Mesenchymal stem cell (in vitro differentiated cells and primary cell): ENCODE measurements around the gene BID.

Experiments
- DNase-seq: peaks from one replicate; pipeline ENCODE4 v3.0.0-alpha.2; 2013
- H2AFZ ChIP-seq: one replicate; pipeline ENCODE4 v1.6.1; 2013; ENCODE audit warnings: low read depth, mild to moderate bottlenecking, control low read depth, inconsistent platforms, low read length, moderate library complexity
- H2AK5ac ChIP-seq: 2 replicates; pipeline ENCODE4 v1.6.1; 2013; ENCODE audit warnings: low read length, moderate library complexity, mild to moderate bottlenecking, inconsistent platforms; ENCODE audit not compliant: severe bottlenecking
- H2BK120ac ChIP-seq: one replicate; pipeline ENCODE4 v1.6.1; 2013; ENCODE audit warnings: low read depth, mild to moderate bottlenecking, inconsistent platforms, low read length, moderate library complexity
- H2BK12ac ChIP-seq, 2 experiments: one replicate each; pipeline ENCODE4 v1.6.1; 2013; ENCODE audit warnings: inconsistent platforms in 2 of 2, low read length in 2 of 2, mild to moderate bottlenecking in 2 of 2, moderate library complexity in 2 of 2, control low read depth in 1 of 2
- H2BK15ac ChIP-seq: one replicate; pipeline ENCODE4 v1.6.1; 2013; ENCODE audit warnings: mild to moderate bottlenecking, low read depth, inconsistent platforms; ENCODE audit not compliant: poor library complexity, severe bottlenecking
- H2BK5ac ChIP-seq: 2 replicates; pipeline ENCODE4 v1.6.1; 2013; ENCODE audit warnings: low read depth, mild to moderate bottlenecking, low read length, control low read depth, inconsistent platforms; ENCODE audit not compliant: poor library complexity, severe bottlenecking
- H3K14ac ChIP-seq, 2 experiments: one replicate each; pipeline ENCODE4 v1.6.1; 2013; ENCODE audit warnings: inconsistent platforms in 2 of 2, low read length in 2 of 2, control low read depth in 1 of 2, mild to moderate bottlenecking in 1 of 2, moderate library complexity in 1 of 2
- H3K18ac ChIP-seq, 2 experiments: one replicate each; pipeline ENCODE4 v1.6.1; 2013; ENCODE audit warnings: inconsistent platforms in 2 of 2, low read length in 2 of 2, control low read depth in 1 of 2, low read depth in 1 of 2, mild to moderate bottlenecking in 1 of 2
- H3K23ac ChIP-seq, 2 experiments: one replicate each; pipeline ENCODE4 v1.6.1; 2013; ENCODE audit warnings: inconsistent platforms in 2 of 2, low read length in 2 of 2, mild to moderate bottlenecking in 2 of 2, moderate library complexity in 2 of 2, control low read depth in 1 of 2
- H3K27ac ChIP-seq: 2 replicates; pipeline ENCODE4 v1.5.1; 2013; ENCODE audit warnings: mild to moderate bottlenecking, moderate library complexity, low read length, control low read depth, inconsistent platforms; ENCODE audit not compliant: poor library complexity, severe bottlenecking
- H3K27me3 ChIP-seq, 2 experiments: 2 replicates each; pipeline versions ENCODE4 v1.6.1 to v1.7.0; 2013; ENCODE audit warnings: low read length in 2 of 2, mild to moderate bottlenecking in 2 of 2, moderate library complexity in 2 of 2, control low read depth in 1 of 2, inconsistent platforms in 1 of 2; ENCODE audit not compliant: control insufficient read depth in 1 of 2, insufficient read depth in 1 of 2
- H3K36me3 ChIP-seq, 2 experiments: 2 replicates each; pipeline versions ENCODE4 v1.6.1 to v1.7.0; 2013; ENCODE audit warnings: low read length in 2 of 2, control low read depth in 1 of 2, inconsistent platforms in 1 of 2, low read depth in 1 of 2, mild to moderate bottlenecking in 1 of 2; ENCODE audit not compliant: insufficient read depth in 2 of 2, control insufficient read depth in 1 of 2
- H3K4ac ChIP-seq, 2 experiments: one replicate each; pipeline ENCODE4 v1.6.1; 2013; ENCODE audit warnings: inconsistent platforms in 2 of 2, low read length in 2 of 2, mild to moderate bottlenecking in 2 of 2, moderate library complexity in 2 of 2, control low read depth in 1 of 2, low read depth in 1 of 2
- H3K4me1 ChIP-seq: 2 replicates; pipeline ENCODE4 v1.6.1; 2013; ENCODE audit warnings: low read depth, low read length, control low read depth; ENCODE audit not compliant: control insufficient read depth, insufficient read depth
- H3K4me2 ChIP-seq: 2 replicates; pipeline ENCODE4 v1.6.1; 2013; ENCODE audit warnings: low read length, mild to moderate bottlenecking, inconsistent platforms; ENCODE audit not compliant: poor library complexity, severe bottlenecking
- H3K4me3 ChIP-seq, 2 experiments: 2 replicates each; pipeline versions ENCODE4 v1.5.1 to v1.7.0; 2013; ENCODE audit warnings: low read length in 2 of 2, mild to moderate bottlenecking in 2 of 2, control low read depth in 1 of 2, low read depth in 1 of 2; ENCODE audit not compliant: insufficient read depth in 1 of 2
- H3K79me1 ChIP-seq: replicated peaks from 2 replicates; pipeline ENCODE4 v1.6.1; 2013; ENCODE audit warnings: mild to moderate bottlenecking, control low read depth, low read length, inconsistent platforms; ENCODE audit not compliant: poor library complexity, severe bottlenecking
- H3K9ac ChIP-seq: 2 replicates; pipeline ENCODE4 v1.7.0; 2013; ENCODE audit warnings: mild to moderate bottlenecking, low read length, moderate library complexity
- H3K9me3 ChIP-seq: 2 replicates; pipeline ENCODE4 v1.7.0; 2013; ENCODE audit warnings: mild to moderate bottlenecking, low read length; ENCODE audit not compliant: control insufficient read depth
- H4K8ac ChIP-seq: one replicate; pipeline ENCODE4 v1.6.1; 2013; ENCODE audit warnings: inconsistent platforms, mild to moderate bottlenecking, low read length, moderate library complexity
- H4K91ac ChIP-seq: one replicate; pipeline ENCODE4 v1.6.1; 2013; ENCODE audit warnings: mild to moderate bottlenecking, low read length, inconsistent platforms
- WGBS: methylation state at CpG from one replicate; pipeline ENCODE4 v1.1.7; 2013; ENCODE audit warnings: mixed read lengths; 5-methylcytosine and 5-hydroxymethylcytosine counted together

BID gene

GRCh38 chr22:17787716-17788330, 13.6 kb upstream of the BID start:
- Histone ChIP-seq H3K27ac (no peak overlapping the region), H4K8ac (no peak overlapping the region), H2BK5ac (no peak overlapping the region), H3K9ac (no peak overlapping the region), H2BK12ac (no peak overlapping the region), H2AFZ (no peak overlapping the region), H3K18ac (no peak overlapping the region), H3K27me3 (no peaks in the 10 kb centered on the region), H2AK5ac (no peak overlapping the region), H2BK15ac (no peak overlapping the region), H3K4me3 (no peak overlapping the region), H3K23ac (no peak overlapping the region), H3K4ac (no peak overlapping the region), H3K79me1 (no peaks in the 10 kb centered on the region), H3K4me2 (no peak overlapping the region), H3K36me3 (peaks cover 32 to 65% of the 10 kb centered on the region in 2 experiments), H3K9me3 (no peaks in the 10 kb centered on the region), H2BK120ac (no peak overlapping the region), H3K14ac (no peak overlapping the region), H4K91ac (no peak overlapping the region), H3K4me1 (peaks cover 10% of the 10 kb centered on the region)
- 92% methylated on average over 21 of the region's 21 CpGs for WGBS
- DNase-seq, result no peak

- no peak overlapping the region for H2BK120ac ChIP-seq
- H3K9ac ChIP-seq, result peak overlapping the region; percentile 15
- no peak overlapping the region for H3K4ac ChIP-seq
- H4K91ac ChIP-seq, result no peak overlapping the region
- no peak overlapping the region for H2BK5ac ChIP-seq
- no peak overlapping the region for H3K27ac ChIP-seq
- WGBS, result 88% methylated on average over 8 of the region's 8 CpGs
- H3K4me2 ChIP-seq, result no peak overlapping the region
- no peaks in the 10 kb centered on the region for H3K9me3 ChIP-seq
- peaks cover 13% of the 10 kb centered on the region for H3K4me1 ChIP-seq
- H2BK12ac ChIP-seq, result no peak overlapping the region
- H2BK15ac ChIP-seq, result no peak overlapping the region
- H3K23ac ChIP-seq, result no peak overlapping the region
- H2AFZ ChIP-seq, result no peak overlapping the region
- H4K8ac ChIP-seq, result no peak overlapping the region
- H3K14ac ChIP-seq, result no peak overlapping the region
- no peak overlapping the region for H3K18ac ChIP-seq
- no peak overlapping the region for H2AK5ac ChIP-seq
- H3K36me3 ChIP-seq, result peaks cover 32 to 59% of the 10 kb centered on the region in 2 experiments
- H3K4me3 ChIP-seq, result peak overlapping the region in 1 of 2 experiments; percentile 29
- no peak for DNase-seq
- no peaks in the 10 kb centered on the region for H3K27me3 ChIP-seq
- H3K79me1 ChIP-seq, result no peaks in the 10 kb centered on the region
These were observed 13.0 kb upstream of the BID start for GRCh38 chr22:17787241-17787640.

- Histone ChIP-seq H2AFZ (no peak overlapping the region), H4K8ac (no peak overlapping the region), H3K36me3 (peaks cover 32 to 55% of the 10 kb centered on the region in 2 experiments), H2BK120ac (no peak overlapping the region), H3K18ac (peak overlapping the region in 1 of 2 experiments; percentile 30), H2AK5ac (no peak overlapping the region), H3K27me3 (no peaks in the 10 kb centered on the region), H3K4me2 (no peak overlapping the region), H3K9ac (peak overlapping the region; percentile 15), H3K4ac (no peak overlapping the region), H3K4me3 (peak overlapping the region; percentile 28 to 29), H3K4me1 (peaks cover 20% of the 10 kb centered on the region), H3K23ac (no peak overlapping the region), H3K27ac (no peak overlapping the region), H2BK5ac (no peak overlapping the region), H4K91ac (peak overlapping the region; percentile 37), H2BK12ac (no peak overlapping the region), H3K9me3 (no peaks in the 10 kb centered on the region), H2BK15ac (no peak overlapping the region), H3K14ac (no peak overlapping the region), H3K79me1 (no peaks in the 10 kb centered on the region)
- WGBS, result 87% methylated on average over 18 of the region's 18 CpGs
- DNase-seq, result no peak
These were observed 12.3 kb upstream of the BID start for GRCh38 chr22:17786435-17787161.
